K562 (cell line): ENCODE measurements around the gene COQ7. TPM values are rescaled to one million over a fixed set of nuclear protein-coding genes. Genes with fewer than 3 reads are reported as not detected.

Experiments
- ATAC-seq: fragments of 200-7000 bp; cut with Tn5 transposase; 3 replicates; pipeline ENCODE4 v1.9.1; 2020; ENCODE audit warnings: moderate library complexity
- BruUV-seq: library from RNA; stranded (reverse); fragments of 400-500 nt; replicated peaks from 2 replicates; lab custom pipeline; 2021; lab: Mats Ljungman, UMichigan
- CTCF ChIA-PET: fragments of 300-600 bp; formaldehyde crosslinking; extraction: SDS; loops from one replicate; lab custom pipeline; 2021; ENCODE audit warnings: low intra/inter-chr PET ratio; lab: Yijun Ruan, JAX
- POLR2A ChIA-PET: fragments of 300-600, 350-650 bp; sonication (Branson Sonifier 250); formaldehyde crosslinking; extraction: SDS; loops from one replicate; lab custom pipeline; 2021; ENCODE audit warnings: antibody characterized with exemption, inconsistent platforms; lab: Yijun Ruan, JAX
- DNase-seq, 4 experiments: peaks; one replicate each; pipeline versions ENCODE4 v3.0.0 to v3.0.0-alpha.2; 2011 to 2018; ENCODE audit warnings: low spot score in 3 of 4, mixed read lengths in 3 of 4; ENCODE audit errors: extremely low read depth in 1 of 4
- FAIRE-seq: peaks from 2 replicates; lab custom pipeline; 2011; peaks lifted over from hg19 to GRCh38; lab: Jason Lieb, UNC
- H2AFZ ChIP-seq: 2 replicates; pipeline ENCODE4 v1.6.0; 2011; ENCODE audit warnings: low read depth, low read length, control low read depth, inconsistent platforms
- H3K27ac ChIP-seq: fragments of 200-600 bp; 3 replicates; pipeline ENCODE4 v1.8.0; 2011; ENCODE audit warnings: low read depth, mild to moderate bottlenecking, control low read depth, inconsistent platforms, low read length, moderate library complexity, mixed read lengths; ENCODE audit errors: extremely low read depth
- H3K27me3 ChIP-seq, 2 experiments: fragments of 300-600 bp in 1 of 2; 2 replicates in 1 of 2; 3 replicates in 1 of 2; pipeline versions ENCODE4 v1.6.0 to v1.8.0; 2011; ENCODE audit warnings: inconsistent platforms in 2 of 2, low read length in 2 of 2, mild to moderate bottlenecking in 1 of 2, mixed read lengths in 1 of 2, moderate library complexity in 1 of 2; ENCODE audit not compliant: control insufficient read depth in 2 of 2, insufficient read depth in 2 of 2
- H3K36me3 ChIP-seq: fragments of 300-600 bp; 3 replicates; pipeline ENCODE4 v1.8.0; 2011; ENCODE audit warnings: mild to moderate bottlenecking, low read length, inconsistent platforms; ENCODE audit not compliant: control insufficient read depth, insufficient read depth
- H3K4me1 ChIP-seq, 2 experiments: fragments of 200-600 bp in 1 of 2; replicated peaks in 1 of 2; 2 replicates in 1 of 2; 3 replicates in 1 of 2; pipeline versions ENCODE4 v1.5.1 to v1.8.0; 2011; ENCODE audit warnings: inconsistent platforms in 2 of 2, low read length in 2 of 2, mild to moderate bottlenecking in 1 of 2, mixed read lengths in 1 of 2, moderate library complexity in 1 of 2; ENCODE audit not compliant: control insufficient read depth in 2 of 2, insufficient read depth in 2 of 2
- H3K4me2 ChIP-seq: 2 replicates; pipeline ENCODE4 v1.6.1; 2011; ENCODE audit warnings: low read length, control low read depth, inconsistent platforms, mixed read lengths; ENCODE audit not compliant: insufficient read depth
- H3K4me3 ChIP-seq: fragments of 200-600 bp; sonication (generic), shearing (Covaris generic); 2 replicates; pipeline ENCODE4 v1.5.1; 2016; ENCODE audit warnings: control low read depth, inconsistent platforms
- H3K79me2 ChIP-seq: fragments of 200-600 bp; 3 replicates; pipeline ENCODE4 v1.8.0; 2011; ENCODE audit warnings: low read length, inconsistent platforms; ENCODE audit not compliant: control insufficient read depth, insufficient read depth
- H3K9ac ChIP-seq, 2 experiments: 2 replicates each; pipeline versions ENCODE4 v1.6.0 to v1.6.1; 2011; ENCODE audit warnings: low read depth in 2 of 2, low read length in 2 of 2, control low read depth in 1 of 2, inconsistent platforms in 1 of 2, mild to moderate bottlenecking in 1 of 2, mixed read lengths in 1 of 2; ENCODE audit not compliant: insufficient read depth in 1 of 2
- H3K9me1 ChIP-seq: one replicate; pipeline ENCODE4 v1.6.0; 2011; ENCODE audit warnings: inconsistent platforms, mild to moderate bottlenecking, low read length, moderate library complexity; ENCODE audit not compliant: control insufficient read depth, insufficient read depth
- H3K9me3 ChIP-seq: replicated peaks from 2 replicates; pipeline ENCODE4 v1.5.1; 2011; ENCODE audit warnings: low read depth, low read length, inconsistent platforms; ENCODE audit not compliant: control insufficient read depth, insufficient read depth
- H4K20me1 ChIP-seq: replicated peaks from 2 replicates; pipeline ENCODE4 v1.6.1; 2011; ENCODE audit warnings: low read length, inconsistent platforms, mixed read lengths; ENCODE audit not compliant: control insufficient read depth, insufficient read depth
- CGGBP1 ChIP-seq: fragments of 250-450 bp; sonication (Bioruptor Pico); IDR thresholded peaks from 2 replicates; pipeline ENCODE4 v1.9.0; 2021; ENCODE audit warnings: mild to moderate bottlenecking
- DMBX1 ChIP-seq: fragments of 250-450 bp; sonication (Bioruptor Pico); IDR thresholded peaks from 2 replicates; pipeline ENCODE4 v1.8.0; 2022; ENCODE audit warnings: inconsistent platforms, mild to moderate bottlenecking, moderate library complexity, borderline replicate concordance
- EZH2 ChIP-seq: IDR thresholded peaks from 2 replicates; pipeline ENCODE4 v1.6.1; 2012; ENCODE audit warnings: low read depth, mild to moderate bottlenecking, inconsistent platforms, low read length, borderline replicate concordance
- KAT2B ChIP-seq: IDR thresholded peaks from one replicate; pipeline ENCODE4 v1.6.1; 2012; ENCODE audit warnings: low read depth, mild to moderate bottlenecking, control low read depth, inconsistent platforms, low read length, moderate library complexity
- NEUROD1 ChIP-seq: fragments of 150-350 bp; IDR thresholded peaks from 2 replicates; pipeline ENCODE4 v1.6.1; 2014; ENCODE audit warnings: borderline replicate concordance, low read length, low read depth; ENCODE audit not compliant: partially characterized antibody
- PTRF ChIP-seq: fragments of 450-650 bp; IDR thresholded peaks from 2 replicates; pipeline ENCODE4 v1.6.1; 2016; ENCODE audit warnings: mild to moderate bottlenecking, missing genetic modification characterization, missing compliant biosample characterization
- SLC30A9 ChIP-seq: fragments of 250-450 bp; sonication (Bioruptor Pico); IDR thresholded peaks from 2 replicates; pipeline ENCODE4 v1.8.0; 2022; ENCODE audit warnings: mild to moderate bottlenecking, moderate library complexity
- SMC3 ChIP-seq: conservative IDR thresholded peaks from 2 replicates; pipeline ENCODE4 v1.6.1; 2011; ENCODE audit warnings: low read depth, low read length, improper control_type of control experiment; ENCODE audit not compliant: insufficient read depth
- SRSF1 ChIP-seq: fragments of 200-400 bp; formaldehyde crosslinking; IDR thresholded peaks from 2 replicates; pipeline ENCODE4 v1.6.1; 2017; ENCODE audit warnings: mild to moderate bottlenecking, low read depth, low read length, moderate library complexity
- TEAD2 ChIP-seq: fragments of 450-650 bp; IDR thresholded peaks from 2 replicates; pipeline ENCODE4 v1.6.1; 2016; ENCODE audit warnings: missing genetic modification characterization, control low read depth, missing compliant biosample characterization
- VEZF1 ChIP-seq: fragments of 200-800 bp; sonication (Bioruptor generic); IDR thresholded peaks from 2 replicates; pipeline ENCODE4 v1.6.1; 2017; ENCODE audit warnings: missing genetic modification characterization, missing compliant biosample characterization
- YBX1 ChIP-seq: fragments of 450-650 bp; IDR thresholded peaks from 2 replicates; pipeline ENCODE4 v1.7.1; 2016; ENCODE audit warnings: mild to moderate bottlenecking
- ZNF133 ChIP-seq: fragments of 250-450 bp; sonication (Bioruptor Pico); IDR thresholded peaks from 2 replicates; pipeline ENCODE4 v1.4.0; 2020; ENCODE audit warnings: mild to moderate bottlenecking
- ZNF398 ChIP-seq: fragments of 250-450 bp; sonication (Bioruptor Pico); IDR thresholded peaks from 2 replicates; pipeline ENCODE4 v1.8.0; 2021; ENCODE audit warnings: moderate library complexity, mild to moderate bottlenecking, inconsistent platforms
- WGBS: fragments of 100-300 bp; shearing (Covaris generic); methylation state at CpG from one replicate; pipeline ENCODE4 v1.1.6; 2016; ENCODE audit warnings: low coverage, mixed read lengths; ENCODE audit not compliant: insufficient coverage; ENCODE audit errors: missing lambda C conversion rate; 5-methylcytosine and 5-hydroxymethylcytosine counted together
- in situ Hi-C: fragments of 300-500 bp; cut with MboI; formaldehyde crosslinking; loops from 4 replicates; pipeline ENCODE4 v1.15.0; 2018; ENCODE audit warnings: inconsistent platforms, mixed read lengths
- intact Hi-C: fragments of 100-400 bp; cut with micrococcal nuclease; formaldehyde crosslinking; loops from 2 replicates; pipeline ENCODE4 v1.14.2; 2022
- polyA plus RNA-seq, 8 experiments: library from polyadenylated mRNA; depleted of rRNA in 4 of 8; stranded (reverse) in 5 of 8; unstranded in 3 of 8; fragments of >200 nt; fragmentation: Nextera tagmentation in 2 of 8; fragmentation: Illumina TruSeq in 1 of 8; extraction: Ambion mirVana in 2 of 8; extraction: Trizol in 1 of 8; gene quantifications; 2 replicates each; pipeline versions ENCODE4 v1.2.1 to v1.2.3, GENCODE V29; 2011 to 2014; ENCODE audit warnings: inconsistent platforms in 1 of 8, missing spikeins in 1 of 8
- total RNA-seq, 7 experiments: library from RNA; depleted of rRNA in 6 of 7; stranded (reverse); fragments of >200 nt in 6 of 7; fragmentation: Illumina TruSeq in 2 of 7; extraction: Trizol in 2 of 7; gene quantifications; 2 replicates each; pipeline versions ENCODE4 v1.2.1 to v1.2.3, GENCODE V29; 2011 to 2021; ENCODE audit warnings: low replicate concordance in 1 of 7

The COQ7 gene
- total and polyA plus RNA-seq, 9 of the 15 experiments (the other 6 are each of a cell fraction or from before 2014, with no cell fraction given), result 2.3 to 26.1 (median 15.2) TPM

GRCh38 chr16:19033761-19034160, 33.7 kb upstream of the COQ7 start:
- BruUV-seq, result no TSS peak
- no peak for DNase-seq
- ChIA-PET CTCF (no interaction called here), POLR2A (interaction anchor here (0.8 kb wide), 1 partner anchor 312 kb away, joined by 4 read pairs; no protein-coding TSS in a partner anchor)
- WGBS, result 14% methylated on average over 1 of the region's 1 CpG
- no peak overlapping the region for H2AFZ ChIP-seq
- H3K4me2 ChIP-seq, result no peak overlapping the region
- no peaks in the 10 kb centered on the region for H3K36me3 ChIP-seq
- no peak for ATAC-seq
- H3K27me3 ChIP-seq, result peaks cover 4 to 7% of the 10 kb centered on the region in 2 experiments; a peak in 3 of 5 replicates
- H3K79me2 ChIP-seq, result no peaks in the 10 kb centered on the region
- no peak for TF ChIP-seq ZNF133
- TF ChIP-seq TEAD2 (tag), result no peak
- no peak for TF ChIP-seq CGGBP1 (CRISPR knock-in tag)
- no peak for TF ChIP-seq YBX1
- no peak for TF ChIP-seq PTRF (tag)
- no peak for TF ChIP-seq KAT2B
- no peak for TF ChIP-seq ZNF398 (CRISPR knock-in tag)
- TF ChIP-seq SLC30A9 (CRISPR knock-in tag), result no peak
- no peak for TF ChIP-seq VEZF1 (CRISPR knock-in tag)
- TF ChIP-seq DMBX1 (CRISPR knock-in tag), result no peak
- TF ChIP-seq NEUROD1, result no peak
- TF ChIP-seq SMC3, result no peak
- TF ChIP-seq SRSF1, result no peak
- TF ChIP-seq EZH2, result no peak
- no peaks in the 10 kb centered on the region for H3K9me1 ChIP-seq
- no peaks in the 10 kb centered on the region for H4K20me1 ChIP-seq
- intact Hi-C loops (no loop called here), in situ Hi-C loops (no loop called here)
- no peak overlapping the region for H3K4me3 ChIP-seq
- H3K4me1 ChIP-seq, result no peaks in the 10 kb centered on the region
- no peaks in the 10 kb centered on the region for H3K9me3 ChIP-seq
- FAIRE-seq, result no peak
- H3K27ac ChIP-seq, result no peak overlapping the region
- H3K9ac ChIP-seq, result no peak overlapping the region
